ENCODE results near the gene ATP5IF1.

DNA sequence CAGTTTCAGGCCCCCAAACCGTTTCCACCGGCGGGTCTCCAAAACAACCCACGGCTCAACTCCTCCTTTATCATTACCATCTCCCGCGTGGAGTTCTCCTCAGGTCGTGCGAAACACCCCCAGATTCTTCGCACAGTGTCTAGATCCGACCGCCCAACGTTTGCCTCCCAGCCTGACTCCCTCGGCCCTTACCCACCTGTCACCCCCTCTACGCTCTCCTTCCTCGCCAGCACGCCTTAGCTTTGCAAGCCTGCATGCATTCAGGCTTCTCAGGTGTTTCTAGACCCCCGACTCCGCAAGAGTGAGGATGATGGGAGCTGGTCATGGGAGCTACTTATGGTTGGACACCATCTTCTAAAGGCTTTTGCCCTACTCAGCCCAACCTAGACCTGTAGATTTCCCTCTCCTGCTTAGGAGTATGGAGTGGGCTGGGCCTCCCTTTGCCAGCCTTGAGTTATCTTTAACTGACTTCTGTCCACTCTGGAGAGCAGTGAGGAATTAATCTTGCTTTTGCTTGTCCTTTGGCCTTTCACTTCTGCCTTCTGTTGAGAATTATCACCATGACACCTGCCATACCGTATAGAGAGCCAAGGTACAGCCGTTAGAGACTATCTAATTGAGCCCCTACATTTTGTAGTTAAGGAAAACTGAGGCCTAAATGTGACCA is 865 bp downstream of the ATP5IF1 start:
- TF ChIP-seq ASH2L (IDR thresholded peaks at IDR 0.05; ENCODE audit: low read length) (no peak), RAD21 (IDR thresholded peaks at IDR 0.05 in 1 of 2, conservative IDR thresholded peaks at IDR 0.05 in 1 of 2; ENCODE audit: low read depth in 2 of 2, low read length in 2 of 2) (no peak), CTCF (IDR thresholded peaks at IDR 0.05; ENCODE audit: control extremely low read depth in 1 of 3, insufficient read depth in 1 of 3, low read depth in 1 of 3, low read length in 3 of 3) (no peak), CBX8 (IDR thresholded peaks at IDR 0.05; ENCODE audit: borderline replicate concordance, low read depth, low read length) (no peak), NRF1 (IDR thresholded peaks at IDR 0.05; ENCODE audit: low read depth, low read length) (no peak), CREB1 (IDR thresholded peaks at IDR 0.05) (no peak), SIN3A (conservative IDR thresholded peaks at IDR 0.05 in 1 of 2, IDR thresholded peaks at IDR 0.05 in 1 of 2; ENCODE audit: low read depth in 1 of 2, low read length in 2 of 2) (no peak), TBP (IDR thresholded peaks at IDR 0.05; ENCODE audit: low read depth, low read length) (no peak)

Measured in H1 (cell line).